Dermis microvascular lymphatic vessel endothelial cell (primary cell): ENCODE data around the gene MAPK13. TPM values are rescaled to one million over a fixed set of nuclear protein-coding genes. Genes with fewer than 3 reads are reported as not detected.
"Not testable (repeated sequence)": the region's sequence is repeated elsewhere in the genome, so short reads cannot be mapped to it uniquely, and the experiment has no call there.

Source experiments
- DNase-seq, 2 donors: peaks; one replicate each; pipeline versions ENCODE4 v3.0.0 to v3.0.0-alpha.2; 2010; ENCODE audit warnings: low read depth in 2 of 2
- total RNA-seq: library from RNA; depleted of rRNA; stranded (reverse); fragments of >200 nt; gene quantifications from 2 replicates; pipeline ENCODE4 v1.2.1, GENCODE V29; 2014

MAPK13 gene
- total RNA-seq, 1 donor from 2014 or later, result 3.9 TPM

DNA sequence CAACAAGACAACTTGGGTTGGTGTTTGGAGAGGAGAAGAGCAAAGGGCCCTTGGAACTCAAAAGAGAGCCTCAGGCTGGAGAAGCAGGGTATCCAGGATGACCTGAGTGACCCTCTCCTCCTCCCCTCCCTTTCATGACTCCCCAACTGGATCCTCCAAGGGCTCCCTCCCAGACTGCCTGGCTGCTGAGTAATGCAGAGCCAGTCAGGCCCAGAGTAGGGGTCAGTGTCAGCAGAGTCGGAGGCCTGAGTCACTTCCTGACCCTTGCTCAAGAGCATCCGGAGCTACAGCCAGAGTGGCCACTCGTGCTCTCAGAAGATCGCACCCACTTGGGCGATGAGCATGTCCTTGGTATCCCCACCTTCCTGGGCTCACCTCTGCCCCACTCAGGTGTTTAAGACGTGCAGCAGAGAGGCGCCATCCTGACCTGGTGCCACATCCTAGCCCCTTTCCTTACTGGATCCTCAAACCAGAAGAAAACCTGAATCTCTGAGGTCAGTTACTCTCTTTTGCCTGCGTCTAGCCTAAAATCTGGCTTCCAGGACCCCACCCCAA, 2.8 kb upstream of the MAPK13 start:
- DNase-seq, result peak; percentile 37 to 88

DNA sequence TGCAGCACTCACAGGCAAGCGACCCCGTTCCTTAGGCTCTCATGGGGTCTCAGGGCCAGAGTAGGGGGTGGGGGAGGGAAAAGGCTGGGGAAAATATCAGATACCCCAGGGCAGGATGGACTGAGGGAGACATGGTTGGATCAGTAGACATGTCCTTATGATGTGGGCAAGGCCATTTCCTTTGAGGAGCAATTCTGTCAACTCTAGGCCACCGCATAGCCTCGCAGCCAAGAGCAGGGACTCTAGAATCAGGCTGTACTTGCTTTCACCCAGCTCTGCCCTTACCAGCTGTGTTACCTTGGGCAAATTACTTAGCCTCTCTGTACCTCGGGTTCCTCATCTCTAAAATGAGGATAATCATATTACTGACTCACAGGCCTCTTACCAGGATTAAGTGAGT, 2.2 kb upstream of the MAPK13 start:
- no peak for DNase-seq

DNA sequence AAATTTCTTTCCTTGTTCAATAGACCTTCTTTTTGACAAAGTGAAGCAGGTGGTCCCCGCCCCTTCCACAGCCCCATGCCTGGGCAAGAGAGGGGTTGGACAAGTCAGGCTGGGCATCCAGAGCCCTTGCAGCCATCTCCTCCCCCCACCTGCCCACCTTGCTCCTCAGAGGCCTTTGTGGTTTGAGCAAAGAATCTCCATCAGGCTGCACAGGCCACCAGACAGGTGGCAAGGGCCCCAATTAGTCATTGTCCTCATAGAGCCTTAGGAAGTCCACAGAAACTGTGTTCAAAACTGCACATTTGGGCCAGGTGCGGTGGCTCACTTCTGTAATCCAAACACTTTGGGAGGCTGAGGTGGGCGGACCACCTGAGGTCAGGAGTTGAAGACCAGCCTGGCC, 1.5 kb upstream of the MAPK13 start:
- DNase-seq, result no peak

DNA sequence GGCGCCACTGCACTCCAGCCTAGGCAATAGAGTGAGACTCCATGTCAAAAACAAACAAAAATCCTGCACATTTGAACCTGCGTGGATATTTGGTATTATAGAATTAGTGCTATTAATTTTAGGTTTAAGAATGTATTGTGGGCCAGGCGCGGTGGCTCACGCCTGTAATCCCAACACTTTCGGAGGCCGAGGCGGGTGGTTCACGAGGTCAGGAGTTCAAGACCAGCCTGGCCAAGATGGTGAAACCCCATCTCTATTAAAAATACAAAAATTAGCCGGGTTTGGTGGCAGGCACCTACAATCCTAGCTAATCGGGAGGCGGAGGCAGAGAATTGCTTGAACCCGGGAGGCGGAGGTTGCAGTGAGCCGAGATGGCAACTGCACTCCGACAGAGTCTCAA, 979 bp upstream of the MAPK13 start:
- DNase-seq, result not testable (repeated sequence)

DNA sequence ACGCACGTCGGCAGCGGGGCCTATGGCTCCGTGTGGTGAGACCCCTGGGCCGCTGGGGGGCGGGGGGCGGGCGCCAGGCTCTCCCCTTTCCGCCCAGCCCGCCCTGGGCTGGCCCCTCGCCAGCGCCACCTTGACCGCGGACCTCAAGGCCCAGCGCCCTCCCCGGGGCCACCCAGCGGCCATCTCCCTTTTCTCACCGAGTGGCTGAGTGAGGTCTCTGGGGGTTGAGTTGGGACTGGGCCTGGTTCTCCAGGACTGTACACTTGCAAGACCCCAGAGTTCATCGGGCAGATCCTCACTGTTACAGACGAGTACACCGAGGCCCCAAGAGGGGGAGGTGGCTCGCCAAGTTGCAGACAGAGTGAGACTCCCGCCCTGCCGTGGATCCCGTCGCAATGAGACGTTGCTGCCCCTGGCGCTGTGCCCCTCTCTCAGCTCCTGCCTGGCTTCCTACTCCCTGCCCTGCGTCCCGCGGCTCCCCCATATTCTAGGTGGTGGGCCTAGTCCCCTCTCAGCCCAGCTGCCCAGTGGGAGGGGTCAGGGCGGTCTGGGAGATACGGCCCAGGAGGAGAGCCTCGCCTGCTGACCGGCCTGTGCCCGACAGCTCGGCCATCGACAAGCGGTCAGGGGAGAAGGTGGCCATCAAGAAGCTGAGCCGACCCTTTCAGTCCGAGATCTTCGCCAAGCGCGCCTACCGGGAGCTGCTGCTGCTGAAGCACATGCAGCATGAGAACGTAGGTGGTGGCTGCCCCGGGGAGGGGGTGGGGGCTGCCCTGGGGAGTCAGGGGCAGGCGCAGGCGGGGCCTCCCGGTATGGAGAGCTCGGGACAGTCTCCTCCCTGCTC, 576 bp downstream of the MAPK13 start:
- DNase-seq, result peak in 1 of 2 donors; percentile 34

DNA sequence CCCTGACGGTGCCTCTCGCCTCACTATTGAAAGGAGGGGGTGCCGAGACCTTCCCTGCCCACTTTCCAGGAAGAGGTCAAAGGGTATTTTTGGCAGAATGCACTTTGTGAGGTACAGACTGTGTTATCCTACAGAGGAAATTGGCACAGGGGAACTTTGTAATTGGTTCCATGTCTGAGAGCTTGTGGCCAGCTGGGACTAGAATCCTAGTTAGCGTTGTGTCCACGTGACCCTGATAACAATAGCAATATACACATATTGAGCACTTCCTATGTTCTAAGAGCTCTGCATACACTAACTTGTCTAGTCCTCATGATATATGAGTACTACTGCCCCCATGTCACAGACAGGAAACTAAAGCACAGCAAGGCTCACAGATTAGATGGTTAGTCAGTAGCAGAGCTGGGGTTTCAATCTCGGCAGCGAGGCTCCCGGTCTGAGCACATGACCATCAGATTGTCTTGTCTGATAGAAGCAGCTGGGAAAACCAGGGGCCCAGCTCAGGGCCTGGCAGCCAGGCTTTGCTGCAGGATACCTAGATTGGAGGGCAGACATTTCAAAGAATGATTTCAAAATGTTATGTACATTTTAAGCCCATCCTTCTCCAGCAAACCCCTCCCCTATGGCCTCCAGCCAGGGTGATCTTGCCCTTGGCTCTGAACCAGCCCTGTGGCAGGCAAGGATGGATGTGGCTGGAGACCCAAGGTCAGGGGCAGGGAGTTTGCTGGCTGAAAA, 1.4 kb downstream of the MAPK13 start:
- DNase-seq, result peak; percentile 70 to 98

DNA sequence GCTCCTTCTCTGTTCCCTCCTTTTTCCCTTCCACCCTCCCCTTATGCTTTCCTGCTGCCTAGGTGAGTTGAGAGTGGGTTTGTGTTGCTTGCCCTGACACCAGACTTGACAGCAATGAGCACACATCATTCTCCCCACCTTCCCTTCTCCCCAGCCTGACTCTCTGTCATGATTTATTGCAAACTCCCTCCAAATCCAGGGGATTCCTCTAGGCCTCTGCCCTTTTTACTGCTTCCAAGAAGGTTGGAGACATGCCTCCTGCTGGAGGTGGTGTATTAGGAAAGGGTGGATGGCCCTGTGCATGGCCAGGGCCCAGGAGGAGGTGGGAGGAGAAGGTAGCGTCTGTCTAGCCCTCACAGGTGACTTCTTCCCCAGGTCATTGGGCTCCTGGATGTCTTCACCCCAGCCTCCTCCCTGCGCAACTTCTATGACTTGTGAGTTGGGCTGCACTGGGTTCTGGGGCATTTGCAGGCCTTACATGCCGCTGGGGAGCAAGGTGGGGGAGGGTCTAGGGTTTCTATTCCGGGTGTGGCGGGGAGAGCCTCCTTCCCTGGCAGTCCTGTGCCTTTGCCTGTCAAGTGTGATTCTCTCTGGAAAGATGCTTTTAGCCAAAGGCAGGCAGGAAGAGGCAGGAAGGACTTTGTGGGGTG, 2.1 kb downstream of the MAPK13 start:
- DNase-seq, result no peak

DNA sequence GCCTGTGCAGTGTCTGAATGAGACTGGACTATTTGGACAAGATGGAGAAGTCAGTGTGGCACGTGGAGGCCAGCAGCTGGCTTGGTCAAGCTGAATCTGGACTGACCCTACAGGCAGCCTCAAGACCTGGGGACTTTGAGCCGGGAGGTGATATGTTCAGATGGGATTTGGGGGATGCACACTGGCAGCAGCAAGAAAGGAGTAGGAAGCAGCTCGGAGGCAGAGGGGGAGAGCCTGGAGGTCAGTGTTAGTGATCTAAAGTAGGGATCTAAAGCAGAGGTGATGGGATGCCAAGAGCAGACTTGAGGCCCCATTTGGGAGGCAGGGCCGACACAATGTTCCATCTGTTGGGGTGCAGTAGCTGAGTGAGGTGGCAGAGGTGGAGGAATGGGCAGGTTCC, 2.8 kb downstream of the MAPK13 start:
- DNase-seq, result no peak

DNA sequence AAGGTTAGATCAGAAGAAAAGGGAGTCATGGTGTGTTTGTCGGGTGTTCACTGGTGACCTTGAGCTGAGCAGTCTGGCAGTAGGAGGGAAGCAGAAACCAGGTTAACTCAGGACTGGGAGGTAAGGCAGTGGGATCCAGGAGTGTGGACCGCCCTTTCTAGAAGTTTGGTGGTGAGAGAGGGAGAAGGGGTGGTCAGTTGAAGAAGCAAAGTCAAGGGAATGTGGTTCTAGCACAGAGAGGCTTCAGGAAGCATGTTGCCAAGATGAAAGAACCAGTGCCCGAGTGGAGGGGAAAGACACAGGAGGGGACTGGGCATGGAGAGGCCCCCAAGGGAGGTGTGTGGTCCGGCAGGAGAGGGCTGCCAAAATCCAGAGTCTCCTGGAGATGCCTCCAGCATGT, 3.6 kb downstream of the MAPK13 start:
- DNase-seq, result no peak

DNA sequence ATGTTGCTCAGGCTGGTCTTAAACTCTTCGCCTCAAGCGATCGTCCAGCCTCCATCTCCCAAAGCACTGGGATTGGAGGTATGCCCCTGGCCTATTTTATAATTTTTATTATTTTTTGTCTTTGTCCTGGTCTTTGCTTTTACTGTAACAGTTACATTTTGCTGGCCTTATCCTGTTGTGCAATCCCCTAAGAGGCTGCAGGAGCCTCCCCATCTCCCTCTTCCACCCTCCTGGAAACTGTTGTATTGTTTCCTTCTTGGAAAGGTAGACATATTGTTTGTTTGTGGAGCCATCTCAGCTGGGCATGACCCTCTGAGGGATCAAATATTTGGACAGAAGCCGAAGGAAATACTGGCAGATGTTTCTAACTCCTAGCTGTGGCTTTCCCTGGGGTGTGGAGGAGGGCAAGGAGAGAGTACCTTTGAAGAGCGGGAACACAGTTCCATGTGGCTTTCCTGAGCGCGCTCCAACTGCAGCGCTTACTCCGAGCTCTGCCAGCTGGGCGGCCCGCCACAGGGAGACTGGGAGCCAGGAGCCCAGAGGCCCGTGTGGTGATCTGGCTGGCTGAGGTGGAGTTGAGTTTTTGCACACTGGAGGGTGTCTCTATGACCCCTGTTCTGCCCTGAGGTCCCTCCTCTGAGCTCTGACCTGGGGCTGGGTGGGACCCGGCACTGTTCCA, 4.9 kb downstream of the MAPK13 start:
- no peak for DNase-seq

DNA sequence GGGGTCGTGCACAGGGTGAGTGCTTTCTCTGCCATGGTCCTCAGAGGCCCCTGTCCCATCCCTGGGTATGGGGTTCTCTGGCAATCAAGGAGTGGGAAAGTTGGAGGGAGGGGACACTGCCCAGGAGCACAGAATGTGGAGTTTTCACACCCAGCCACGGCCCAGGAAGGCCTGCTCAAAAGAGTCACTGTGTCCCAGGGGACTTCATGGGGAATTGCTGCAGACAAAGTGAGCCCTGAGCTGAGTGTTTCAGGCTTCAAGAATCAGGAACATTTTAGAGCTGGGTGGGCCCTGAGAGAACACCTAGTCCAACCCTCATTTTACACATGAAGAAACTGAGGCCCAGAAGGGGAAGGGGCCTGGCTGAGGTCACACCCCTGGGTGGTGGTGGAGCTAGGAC, 5.7 kb downstream of the MAPK13 start:
- DNase-seq, result no peak

DNA sequence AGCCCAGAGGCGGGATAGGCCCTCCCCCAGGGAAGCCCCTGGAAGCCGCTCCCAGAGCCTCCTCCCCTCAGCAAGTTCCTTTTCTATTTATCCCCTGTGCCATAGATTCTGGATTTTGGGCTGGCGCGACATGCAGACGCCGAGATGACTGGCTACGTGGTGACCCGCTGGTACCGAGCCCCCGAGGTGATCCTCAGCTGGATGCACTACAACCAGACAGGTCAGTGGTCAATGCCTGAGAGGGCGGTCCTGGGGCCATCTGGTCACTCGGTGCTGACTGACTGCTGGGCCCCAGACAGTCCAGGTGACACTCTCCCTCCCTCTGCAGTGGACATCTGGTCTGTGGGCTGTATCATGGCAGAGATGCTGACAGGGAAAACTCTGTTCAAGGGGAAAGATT, 6.2 kb downstream of the MAPK13 start:
- no peak for DNase-seq

DNA sequence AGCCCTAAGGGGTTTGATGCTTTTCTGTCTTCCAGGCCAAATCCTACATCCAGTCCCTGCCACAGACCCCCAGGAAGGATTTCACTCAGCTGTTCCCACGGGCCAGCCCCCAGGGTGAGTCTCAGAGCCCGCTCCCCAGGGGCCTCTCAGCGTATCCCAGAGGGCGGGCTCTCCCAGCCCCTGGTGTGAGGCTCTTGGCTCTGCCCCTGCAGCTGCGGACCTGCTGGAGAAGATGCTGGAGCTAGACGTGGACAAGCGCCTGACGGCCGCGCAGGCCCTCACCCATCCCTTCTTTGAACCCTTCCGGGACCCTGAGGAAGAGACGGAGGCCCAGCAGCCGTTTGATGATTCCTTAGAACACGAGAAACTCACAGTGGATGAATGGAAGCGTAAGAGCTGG, 8.4 kb downstream of the MAPK13 start:
- no peak for DNase-seq

DNA sequence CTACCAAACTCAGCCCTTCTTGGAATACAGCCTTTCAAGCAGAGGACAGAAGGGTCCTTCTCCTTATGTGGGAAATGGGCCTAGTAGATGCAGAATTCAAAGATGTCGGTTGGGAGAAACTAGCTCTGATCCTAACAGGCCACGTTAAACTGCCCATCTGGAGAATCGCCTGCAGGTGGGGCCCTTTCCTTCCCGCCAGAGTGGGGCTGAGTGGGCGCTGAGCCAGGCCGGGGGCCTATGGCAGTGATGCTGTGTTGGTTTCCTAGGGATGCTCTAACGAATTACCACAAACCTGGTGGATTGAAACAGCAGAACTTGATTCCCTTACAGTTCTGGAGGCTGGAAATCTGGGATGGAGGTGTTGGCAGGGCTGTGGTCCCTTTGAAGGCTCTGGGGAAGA, 9.1 kb downstream of the MAPK13 start:
- DNase-seq, result peak in 1 of 2 donors; percentile 48

DNA sequence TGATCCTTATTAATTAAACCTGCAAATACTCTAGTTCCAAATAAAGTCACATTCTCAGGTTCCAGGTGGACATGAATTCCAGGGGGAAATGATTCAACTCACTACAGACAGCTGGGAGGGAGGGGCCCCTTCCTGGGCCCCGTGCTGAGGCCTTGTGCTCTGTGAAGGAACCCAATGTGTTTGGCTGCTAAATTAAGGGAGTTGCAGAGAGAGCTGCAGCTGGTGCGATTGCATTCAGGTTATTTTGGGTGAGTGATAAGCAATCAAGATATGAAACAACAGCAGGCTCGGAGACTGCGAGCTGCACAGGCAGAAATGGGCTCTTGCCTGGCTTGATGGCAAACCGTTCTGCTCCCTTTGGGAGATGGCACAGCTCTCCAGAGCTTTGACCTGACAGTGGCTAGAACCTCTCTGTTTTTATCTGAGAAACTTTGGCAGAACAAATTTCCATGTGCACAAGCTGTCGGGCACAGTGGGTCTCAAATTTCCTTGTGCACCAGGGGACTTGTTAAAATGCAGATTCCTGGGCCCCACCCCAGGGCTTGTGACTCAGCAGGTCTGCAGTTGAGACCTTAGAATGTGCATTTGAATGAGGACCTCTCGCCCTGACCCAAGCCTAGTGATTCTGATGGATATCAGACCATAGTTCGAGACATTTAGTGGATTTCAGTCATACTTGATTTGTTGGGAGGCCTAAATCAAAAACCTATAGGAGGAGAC, 9.8 kb downstream of the MAPK13 start:
- DNase-seq, result no peak

DNA sequence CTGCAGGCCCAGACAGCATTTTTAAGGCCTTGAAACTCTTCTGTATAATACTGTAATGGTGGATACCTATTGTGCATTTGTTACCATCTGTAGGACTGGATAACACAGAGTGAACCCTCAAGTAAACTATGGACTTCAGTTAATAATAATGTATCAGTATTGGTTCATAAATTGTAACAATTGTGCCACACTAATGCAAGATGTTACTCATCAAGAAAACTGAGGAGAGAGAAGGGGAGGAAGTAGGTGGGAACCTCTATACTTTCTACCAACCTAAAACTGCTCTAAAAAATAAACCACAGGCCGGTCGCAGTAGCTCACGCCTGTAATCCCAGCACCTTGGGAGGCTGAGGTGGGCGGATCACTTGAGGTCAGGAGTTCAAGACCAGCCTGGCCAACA, 10.8 kb downstream of the MAPK13 start:
- no peak for DNase-seq

DNA sequence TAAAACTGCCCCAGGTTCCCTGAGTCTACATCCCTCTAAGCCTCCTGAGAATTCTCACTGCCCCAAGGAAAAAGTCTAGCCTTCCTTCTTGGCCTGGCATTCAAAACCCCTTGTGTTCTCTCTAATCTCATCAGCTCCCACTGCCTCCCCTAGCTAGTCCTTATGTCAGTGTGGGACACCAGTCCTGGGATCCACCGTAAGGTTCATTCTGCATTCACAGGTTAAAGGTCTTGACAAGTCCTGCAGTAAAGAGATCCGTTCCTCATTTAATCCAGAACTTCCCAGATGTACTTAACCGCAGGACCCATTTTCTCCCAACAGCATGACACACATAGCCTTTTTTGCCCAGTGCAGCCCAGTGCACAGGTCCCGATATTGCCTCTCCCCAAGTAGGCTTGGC, 11.6 kb downstream of the MAPK13 start:
- no peak for DNase-seq

DNA sequence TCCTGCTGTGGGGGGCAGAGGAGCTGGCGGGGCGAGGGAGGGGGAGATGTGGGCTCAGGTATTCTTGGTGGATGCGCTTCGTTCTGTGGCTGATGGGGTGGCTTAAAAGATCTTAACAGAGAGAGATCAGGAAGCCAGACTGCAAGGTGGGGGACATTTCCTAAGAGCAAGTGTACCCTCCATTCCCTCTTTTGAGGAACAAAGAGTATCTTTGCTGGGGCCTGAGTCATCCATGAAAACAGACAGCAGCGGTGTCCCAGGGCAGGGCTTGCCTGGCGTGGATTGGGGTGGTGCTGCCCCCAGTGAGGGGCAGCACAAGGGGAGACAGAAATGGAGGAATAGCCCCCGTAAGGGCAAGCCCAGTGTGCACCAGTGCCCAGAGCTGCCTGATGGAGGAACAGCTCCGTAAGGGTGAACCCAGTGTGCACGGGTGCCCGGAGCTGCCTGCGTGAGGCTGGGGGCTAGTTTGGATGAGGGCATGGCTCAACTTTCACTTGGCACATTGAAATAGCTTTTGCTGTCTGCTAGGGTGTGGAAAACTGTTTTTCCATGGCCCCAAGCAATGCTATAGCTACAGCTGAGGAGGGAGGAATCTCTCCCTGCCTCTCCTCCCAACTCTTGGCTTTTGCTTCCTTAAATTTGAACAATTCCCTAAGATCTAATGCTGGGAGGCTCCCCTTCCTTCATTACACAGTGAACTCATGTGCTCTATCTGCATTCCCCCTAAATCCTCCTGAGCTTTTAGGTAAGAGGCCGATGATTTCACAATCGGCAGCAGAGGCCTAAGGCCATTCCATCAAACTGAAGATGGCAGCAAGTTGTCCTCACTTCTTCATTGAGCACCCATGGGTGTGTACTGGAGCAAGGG, 12.9 kb downstream of the MAPK13 start:
- no peak for DNase-seq

DNA sequence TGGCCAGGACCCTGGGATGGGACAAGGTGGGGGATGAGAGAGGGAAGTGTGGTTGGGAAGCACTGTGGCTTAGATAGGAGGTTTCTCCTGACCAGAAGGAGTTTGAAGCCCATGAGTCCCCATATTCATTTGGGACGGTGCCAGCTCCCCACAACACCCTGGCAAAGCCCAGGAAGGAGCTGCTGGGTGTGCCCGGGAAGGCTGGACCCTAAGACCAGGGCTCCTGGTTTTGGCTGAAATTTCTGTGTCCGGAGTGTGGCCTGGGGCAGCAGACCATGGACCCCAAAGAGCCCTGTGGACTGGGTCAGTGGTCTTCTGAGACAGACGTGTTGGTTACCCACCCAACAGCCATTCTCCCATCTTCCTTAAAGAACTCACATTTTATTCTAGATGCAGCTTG, 15.2 kb downstream of the MAPK13 start:
- no peak for DNase-seq

DNA sequence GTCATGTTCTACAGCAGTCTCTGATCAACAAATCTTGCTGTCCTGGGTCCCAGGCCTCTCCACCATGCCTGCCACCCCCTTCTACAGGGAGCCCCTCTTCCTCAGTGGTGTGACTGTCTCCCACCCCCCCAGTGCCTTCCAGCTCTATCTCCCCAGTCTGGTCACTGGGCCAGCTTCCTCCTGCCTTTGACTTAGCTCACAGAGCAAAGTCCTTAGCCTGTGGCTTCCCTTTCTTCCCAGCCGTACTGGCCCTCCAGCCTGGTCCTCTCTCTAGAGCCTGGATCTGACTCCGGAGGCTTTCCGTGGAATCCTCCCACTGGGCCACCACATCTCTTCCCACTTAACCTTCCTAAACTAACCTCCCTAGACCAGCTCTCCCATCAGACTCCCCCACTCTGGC, 17.0 kb downstream of the MAPK13 start:
- DNase-seq, result no peak
